WI38 (cell line): ENCODE results near the gene CERK.

Source experiments
- H3K4me3 ChIP-seq: 2 replicates; pipeline ENCODE4 v1.5.1; 2011; ENCODE audit warnings: low read depth, mild to moderate bottlenecking, control low read depth, low read length
- CTCF ChIP-seq: IDR thresholded peaks from 2 replicates; pipeline ENCODE4 v1.5.1; 2012; ENCODE audit warnings: low read depth, mild to moderate bottlenecking, control low read depth, low read length

The CERK gene

DNA sequence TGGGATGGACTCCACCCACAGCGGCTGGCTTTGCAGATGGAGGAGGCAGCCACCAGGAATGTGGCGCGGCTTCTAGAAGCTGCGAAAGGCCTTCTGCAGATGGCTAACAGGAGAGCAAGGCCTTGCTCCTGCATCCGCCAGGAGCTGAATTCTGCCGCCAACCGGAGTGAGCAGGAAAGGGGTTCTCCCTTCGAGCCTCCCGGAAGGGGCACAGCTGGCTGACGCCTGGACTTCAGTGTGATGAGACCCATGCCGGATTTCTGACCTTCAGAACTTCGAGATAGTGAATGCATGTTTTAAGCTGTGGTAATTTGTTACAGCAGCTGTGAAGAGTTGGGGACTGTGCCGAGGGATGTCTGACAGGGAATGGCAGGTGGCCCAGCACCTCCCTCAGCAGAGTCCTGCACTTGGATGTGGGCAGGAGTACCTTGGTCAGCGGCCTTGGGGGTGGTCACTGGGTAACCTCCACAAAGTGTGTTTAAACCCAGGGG lies 32.1 kb upstream of the CERK start:
- no peak overlapping the region for H3K4me3 ChIP-seq
- no peak for TF ChIP-seq CTCF

- no peak for TF ChIP-seq CTCF
- H3K4me3 ChIP-seq, result no peak overlapping the region
Observed at GRCh38 chr22:46769706-46770105, 31.7 kb upstream of the CERK start.

DNA sequence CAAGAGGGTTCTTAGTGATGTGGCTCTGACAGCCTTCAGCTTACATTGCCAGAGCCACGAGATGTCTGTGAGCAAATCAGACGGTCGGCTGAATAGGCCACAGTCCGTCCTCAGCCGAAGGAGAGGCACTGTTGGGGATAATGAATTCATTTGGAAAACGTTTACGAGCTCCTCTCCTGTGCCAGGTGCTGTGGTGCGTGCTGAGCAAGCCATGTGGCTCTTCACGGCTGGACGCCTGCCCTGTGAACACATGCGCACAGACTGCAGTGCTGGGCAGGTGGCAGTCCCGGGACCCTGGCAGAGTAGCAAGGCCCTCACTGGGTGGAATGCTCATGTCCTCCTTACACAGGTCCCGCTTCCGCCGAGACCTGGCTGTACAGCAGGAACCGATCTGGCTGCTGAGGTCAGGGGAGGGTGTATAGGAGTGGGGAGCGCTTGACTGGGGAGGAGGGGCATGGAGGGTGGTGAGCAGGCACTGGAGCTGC lies 31.2 kb upstream of the CERK start:
- no peak for TF ChIP-seq CTCF
- H3K4me3 ChIP-seq, result no peak overlapping the region

DNA sequence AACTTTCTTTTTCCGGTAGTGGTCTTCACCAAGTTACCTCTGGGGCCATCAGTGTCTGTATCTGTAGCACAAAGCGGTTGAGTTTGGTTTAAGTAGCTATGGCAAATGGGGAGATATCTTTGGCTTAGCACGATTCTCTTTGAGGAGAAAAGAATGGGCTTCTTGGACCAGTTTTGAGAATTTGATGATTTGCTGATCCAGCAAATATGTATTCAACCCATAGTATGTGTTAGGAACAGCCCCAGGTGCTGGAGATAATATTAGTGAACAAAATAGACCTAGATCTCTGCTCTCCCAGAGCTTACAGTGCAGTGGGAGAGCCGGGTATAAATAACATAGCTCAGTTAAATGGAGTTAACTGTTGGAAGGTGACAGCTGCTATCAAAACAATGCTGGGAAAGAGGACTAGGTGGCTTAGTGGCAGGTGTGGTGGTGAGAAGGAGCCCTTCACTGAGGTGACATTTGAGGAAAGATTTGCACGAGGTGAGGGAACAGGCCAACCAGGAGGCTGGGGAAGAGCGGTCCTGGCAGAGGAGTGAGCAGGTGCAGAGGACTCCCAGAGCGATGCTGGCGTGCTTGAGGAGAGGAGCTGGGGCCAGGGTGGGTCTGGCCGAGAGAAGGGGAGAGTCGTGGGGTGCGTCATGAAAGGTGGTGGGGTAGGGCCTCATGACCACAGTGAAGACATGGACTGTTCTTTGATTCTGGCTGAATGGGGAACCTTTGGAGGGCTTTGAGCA lies 29.4 kb upstream of the CERK start:
- TF ChIP-seq CTCF, result no peak
- H3K4me3 ChIP-seq, result no peak overlapping the region

DNA sequence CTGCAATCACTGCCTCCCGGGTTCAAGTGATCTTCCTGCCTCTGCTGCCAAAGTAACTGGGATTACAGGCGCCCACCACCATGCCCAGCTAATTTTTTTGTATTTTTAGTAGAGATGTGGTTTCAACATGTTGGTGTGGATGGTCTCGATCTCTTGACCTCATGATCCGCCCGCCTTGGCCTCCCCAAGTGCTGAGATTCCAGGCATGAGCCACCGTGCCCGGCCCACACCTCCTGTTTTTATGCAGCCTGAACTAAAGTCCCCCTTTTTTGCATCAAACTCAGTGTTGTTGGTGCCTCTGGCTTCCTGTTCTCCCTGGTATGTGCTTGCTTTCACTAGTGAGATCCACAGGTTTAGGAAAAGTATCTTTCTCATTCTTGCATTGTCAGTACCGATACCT lies 28.6 kb upstream of the CERK start:
- no peak overlapping the region for H3K4me3 ChIP-seq
- TF ChIP-seq CTCF, result no peak

DNA sequence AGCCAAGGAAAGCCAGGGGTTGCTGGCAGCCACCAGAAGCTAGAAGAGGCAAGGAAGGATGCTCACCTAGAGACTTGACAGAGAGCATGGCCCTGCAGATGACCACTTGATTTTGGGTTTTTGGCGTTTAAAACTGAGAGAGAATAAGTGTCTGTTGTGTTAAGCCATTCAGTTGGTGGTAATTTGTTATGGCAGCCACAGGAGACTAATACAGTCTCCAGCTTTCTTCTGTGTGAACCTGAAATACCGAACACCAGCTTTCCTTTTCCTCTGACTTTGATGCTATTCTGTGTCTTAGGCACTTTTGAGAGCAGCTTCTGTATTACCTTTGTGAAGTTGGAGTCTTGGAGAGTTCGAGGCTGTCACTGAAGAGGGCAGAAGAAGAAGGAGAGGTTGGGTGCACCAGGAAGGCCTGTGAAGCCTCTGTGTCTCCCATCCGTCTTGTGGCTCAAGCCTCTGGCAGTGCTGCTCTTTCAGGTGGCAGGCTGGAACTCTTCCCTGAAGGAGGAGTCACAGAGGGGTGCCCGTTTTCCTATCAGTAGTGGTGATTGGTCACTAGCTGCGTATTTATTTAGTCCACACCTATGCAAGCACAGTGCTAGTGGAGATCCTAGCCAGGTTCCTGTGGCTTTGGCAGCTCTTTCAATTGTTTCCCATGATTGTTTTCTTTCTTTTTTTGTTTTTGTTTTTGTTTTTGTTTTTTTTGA lies 26.9 kb upstream of the CERK start:
- no peak for TF ChIP-seq CTCF
- H3K4me3 ChIP-seq, result no peak overlapping the region

DNA sequence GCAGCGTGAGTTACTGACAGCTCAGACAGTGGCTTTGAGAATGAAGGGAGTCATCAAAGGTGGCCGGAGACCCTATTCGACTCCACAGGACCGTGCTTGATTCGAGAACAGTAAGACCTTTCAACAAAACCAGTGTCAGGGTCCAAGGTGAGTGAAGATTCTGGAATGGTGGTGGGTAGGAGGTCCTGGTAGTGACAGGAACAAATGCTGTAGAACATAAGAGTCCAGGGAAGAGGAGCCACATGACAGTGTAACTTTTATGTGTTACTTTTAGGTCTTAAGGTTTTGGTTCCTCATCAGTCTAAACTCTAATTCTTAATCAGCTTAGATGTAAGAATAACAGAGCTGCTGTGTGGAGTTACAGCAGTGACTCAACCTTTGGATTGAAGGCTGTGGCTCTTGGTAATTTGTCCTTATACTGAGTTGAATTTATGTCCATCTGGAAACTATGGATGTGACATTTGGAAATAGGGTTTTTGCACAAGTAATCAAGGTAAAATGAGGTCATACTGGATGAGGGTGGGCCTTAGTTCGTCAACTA lies 26.2 kb upstream of the CERK start:
- H3K4me3 ChIP-seq, result no peak overlapping the region
- no peak for TF ChIP-seq CTCF
